Liver (tissue), 3 donors: Measurements from ENCODE around the gene RALGPS1.

Experiments
- GABPA ChIP-seq, 2 donors: IDR thresholded peaks in 1 of 2; conservative IDR thresholded peaks in 1 of 2; 2 replicates each; pipeline ENCODE4 v1.6.1; 2016; ENCODE audit warnings: antibody characterized with exemption in 2 of 2, mild to moderate bottlenecking in 1 of 2, moderate library complexity in 1 of 2
- NR2F2 ChIP-seq: IDR thresholded peaks from 2 replicates; pipeline ENCODE4 v1.6.1; 2016; ENCODE audit warnings: antibody characterized with exemption
- RAD21 ChIP-seq, 2 donors: IDR thresholded peaks; 2 replicates each; pipeline ENCODE4 v1.6.1; 2016; ENCODE audit warnings: antibody characterized with exemption in 2 of 2, mild to moderate bottlenecking in 2 of 2
- SP1 ChIP-seq: IDR thresholded peaks from 2 replicates; pipeline ENCODE4 v1.6.1; 2018; ENCODE audit warnings: antibody characterized with exemption, mild to moderate bottlenecking
- TF ChIP-seq, protein P1 (sequence below): fragments of 150-350 bp; IDR thresholded peaks from 2 replicates; pipeline ENCODE4 v1.5.1; 2017; ENCODE audit warnings: improper control_type of control experiment, low read depth, low read length; ENCODE audit not compliant: missing input control
- TF ChIP-seq, protein P2 (sequence below): IDR thresholded peaks from 2 replicates; pipeline ENCODE4 v1.6.1; 2016; ENCODE audit warnings: antibody characterized with exemption
- TF ChIP-seq, protein P3 (sequence below): IDR thresholded peaks from 2 replicates; pipeline ENCODE4 v1.6.1; 2016; ENCODE audit warnings: antibody characterized with exemption, mild to moderate bottlenecking
- donor health status: healthy.
- donor health status: healthy.

DNA sequence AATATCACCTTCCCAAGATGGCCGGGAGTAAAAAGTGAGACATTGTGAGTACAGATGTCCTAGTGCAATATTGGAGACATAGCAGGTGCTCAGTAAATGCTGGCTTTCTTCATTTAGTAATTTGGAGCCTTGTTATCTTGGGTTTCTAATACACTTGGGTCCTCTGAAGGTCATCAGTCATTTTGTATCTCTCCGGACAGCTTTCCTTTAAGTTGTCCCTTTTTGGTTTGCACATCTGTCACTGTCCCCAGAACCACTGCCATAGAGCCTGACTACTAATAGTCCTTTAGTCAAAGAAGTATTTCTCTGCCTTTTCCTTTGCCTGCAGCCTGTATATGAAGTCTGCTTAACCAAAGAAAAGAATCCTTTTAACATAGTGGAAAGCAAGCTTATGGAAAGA lies 215.7 kb downstream of the RALGPS1 start:
- TF ChIP-seq, protein P1, sequence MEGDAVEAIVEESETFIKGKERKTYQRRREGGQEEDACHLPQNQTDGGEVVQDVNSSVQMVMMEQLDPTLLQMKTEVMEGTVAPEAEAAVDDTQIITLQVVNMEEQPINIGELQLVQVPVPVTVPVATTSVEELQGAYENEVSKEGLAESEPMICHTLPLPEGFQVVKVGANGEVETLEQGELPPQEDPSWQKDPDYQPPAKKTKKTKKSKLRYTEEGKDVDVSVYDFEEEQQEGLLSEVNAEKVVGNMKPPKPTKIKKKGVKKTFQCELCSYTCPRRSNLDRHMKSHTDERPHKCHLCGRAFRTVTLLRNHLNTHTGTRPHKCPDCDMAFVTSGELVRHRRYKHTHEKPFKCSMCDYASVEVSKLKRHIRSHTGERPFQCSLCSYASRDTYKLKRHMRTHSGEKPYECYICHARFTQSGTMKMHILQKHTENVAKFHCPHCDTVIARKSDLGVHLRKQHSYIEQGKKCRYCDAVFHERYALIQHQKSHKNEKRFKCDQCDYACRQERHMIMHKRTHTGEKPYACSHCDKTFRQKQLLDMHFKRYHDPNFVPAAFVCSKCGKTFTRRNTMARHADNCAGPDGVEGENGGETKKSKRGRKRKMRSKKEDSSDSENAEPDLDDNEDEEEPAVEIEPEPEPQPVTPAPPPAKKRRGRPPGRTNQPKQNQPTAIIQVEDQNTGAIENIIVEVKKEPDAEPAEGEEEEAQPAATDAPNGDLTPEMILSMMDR = no peak
- TF ChIP-seq, protein P2, sequence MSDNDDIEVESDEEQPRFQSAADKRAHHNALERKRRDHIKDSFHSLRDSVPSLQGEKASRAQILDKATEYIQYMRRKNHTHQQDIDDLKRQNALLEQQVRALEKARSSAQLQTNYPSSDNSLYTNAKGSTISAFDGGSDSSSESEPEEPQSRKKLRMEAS = no peak
- TF ChIP-seq, protein P3, sequence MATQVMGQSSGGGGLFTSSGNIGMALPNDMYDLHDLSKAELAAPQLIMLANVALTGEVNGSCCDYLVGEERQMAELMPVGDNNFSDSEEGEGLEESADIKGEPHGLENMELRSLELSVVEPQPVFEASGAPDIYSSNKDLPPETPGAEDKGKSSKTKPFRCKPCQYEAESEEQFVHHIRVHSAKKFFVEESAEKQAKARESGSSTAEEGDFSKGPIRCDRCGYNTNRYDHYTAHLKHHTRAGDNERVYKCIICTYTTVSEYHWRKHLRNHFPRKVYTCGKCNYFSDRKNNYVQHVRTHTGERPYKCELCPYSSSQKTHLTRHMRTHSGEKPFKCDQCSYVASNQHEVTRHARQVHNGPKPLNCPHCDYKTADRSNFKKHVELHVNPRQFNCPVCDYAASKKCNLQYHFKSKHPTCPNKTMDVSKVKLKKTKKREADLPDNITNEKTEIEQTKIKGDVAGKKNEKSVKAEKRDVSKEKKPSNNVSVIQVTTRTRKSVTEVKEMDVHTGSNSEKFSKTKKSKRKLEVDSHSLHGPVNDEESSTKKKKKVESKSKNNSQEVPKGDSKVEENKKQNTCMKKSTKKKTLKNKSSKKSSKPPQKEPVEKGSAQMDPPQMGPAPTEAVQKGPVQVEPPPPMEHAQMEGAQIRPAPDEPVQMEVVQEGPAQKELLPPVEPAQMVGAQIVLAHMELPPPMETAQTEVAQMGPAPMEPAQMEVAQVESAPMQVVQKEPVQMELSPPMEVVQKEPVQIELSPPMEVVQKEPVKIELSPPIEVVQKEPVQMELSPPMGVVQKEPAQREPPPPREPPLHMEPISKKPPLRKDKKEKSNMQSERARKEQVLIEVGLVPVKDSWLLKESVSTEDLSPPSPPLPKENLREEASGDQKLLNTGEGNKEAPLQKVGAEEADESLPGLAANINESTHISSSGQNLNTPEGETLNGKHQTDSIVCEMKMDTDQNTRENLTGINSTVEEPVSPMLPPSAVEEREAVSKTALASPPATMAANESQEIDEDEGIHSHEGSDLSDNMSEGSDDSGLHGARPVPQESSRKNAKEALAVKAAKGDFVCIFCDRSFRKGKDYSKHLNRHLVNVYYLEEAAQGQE = no peak
- no peak for TF ChIP-seq RAD21 (IDR thresholded peaks at IDR 0.05)
- no peak for TF ChIP-seq SP1
- TF ChIP-seq NR2F2 = no peak
- no peak for TF ChIP-seq GABPA (IDR thresholded peaks at IDR 0.05 in 1 of 2, conservative IDR thresholded peaks at IDR 0.05 in 1 of 2)
